IPS-15b (cell line): Measurements from ENCODE around the gene LHX1.

Experiments
- H3K27me3 ChIP-seq: one replicate; pipeline ENCODE4 v1.6.1; 2013; ENCODE audit warnings: low read length; ENCODE audit not compliant: control insufficient read depth, insufficient read depth
- H3K36me3 ChIP-seq: one replicate; pipeline ENCODE4 v1.6.1; 2013; ENCODE audit warnings: low read length; ENCODE audit not compliant: control insufficient read depth, insufficient read depth
- H3K4me1 ChIP-seq: one replicate; pipeline ENCODE4 v1.6.1; 2013; ENCODE audit warnings: mild to moderate bottlenecking, low read length; ENCODE audit not compliant: control insufficient read depth, insufficient read depth
- H3K4me3 ChIP-seq: one replicate; pipeline ENCODE4 v1.5.1; 2013; ENCODE audit warnings: low read depth, low read length
- H3K9ac ChIP-seq: one replicate; pipeline ENCODE4 v1.6.1; 2013; ENCODE audit warnings: low read depth, mild to moderate bottlenecking, low read length
- H3K9me3 ChIP-seq: one replicate; pipeline ENCODE4 v1.6.1; 2013; ENCODE audit warnings: mild to moderate bottlenecking, low read length; ENCODE audit not compliant: control insufficient read depth, insufficient read depth

Gene LHX1

DNA sequence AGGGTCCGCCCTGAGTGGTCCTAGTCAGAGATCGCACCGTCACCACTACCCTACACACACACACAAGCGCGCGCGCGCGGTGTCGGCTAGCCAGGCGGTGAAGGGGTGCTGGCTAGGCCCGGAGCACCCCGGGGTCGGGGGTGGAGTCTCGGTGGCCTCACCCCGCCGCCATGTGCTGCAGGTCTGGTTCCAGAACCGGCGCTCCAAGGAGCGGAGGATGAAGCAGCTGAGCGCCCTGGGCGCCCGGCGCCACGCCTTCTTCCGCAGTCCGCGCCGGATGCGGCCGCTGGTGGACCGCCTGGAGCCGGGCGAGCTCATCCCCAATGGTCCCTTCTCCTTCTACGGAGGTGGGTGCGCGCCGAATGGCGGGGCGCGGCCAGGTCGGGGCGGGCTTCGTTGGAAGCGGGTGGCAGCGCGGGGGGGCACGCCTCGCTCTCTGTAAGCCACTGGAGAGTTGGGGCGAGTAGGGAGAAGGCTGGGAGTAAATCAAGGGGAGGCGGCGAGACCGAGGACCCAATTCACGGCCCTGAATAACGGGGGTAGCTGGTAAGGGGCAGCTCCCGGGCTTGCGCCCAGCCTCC is 4.8 kb downstream of the LHX1 start:
- peaks cover 100% of the 10 kb centered on the region for H3K27me3 ChIP-seq
- H3K4me3 ChIP-seq, result peak overlapping the region; percentile 47
- H3K4me1 ChIP-seq, result peaks cover 21% of the 10 kb centered on the region
- H3K9ac ChIP-seq, result no peak overlapping the region
- H3K36me3 ChIP-seq, result no peaks in the 10 kb centered on the region
- H3K9me3 ChIP-seq, result no peaks in the 10 kb centered on the region

DNA sequence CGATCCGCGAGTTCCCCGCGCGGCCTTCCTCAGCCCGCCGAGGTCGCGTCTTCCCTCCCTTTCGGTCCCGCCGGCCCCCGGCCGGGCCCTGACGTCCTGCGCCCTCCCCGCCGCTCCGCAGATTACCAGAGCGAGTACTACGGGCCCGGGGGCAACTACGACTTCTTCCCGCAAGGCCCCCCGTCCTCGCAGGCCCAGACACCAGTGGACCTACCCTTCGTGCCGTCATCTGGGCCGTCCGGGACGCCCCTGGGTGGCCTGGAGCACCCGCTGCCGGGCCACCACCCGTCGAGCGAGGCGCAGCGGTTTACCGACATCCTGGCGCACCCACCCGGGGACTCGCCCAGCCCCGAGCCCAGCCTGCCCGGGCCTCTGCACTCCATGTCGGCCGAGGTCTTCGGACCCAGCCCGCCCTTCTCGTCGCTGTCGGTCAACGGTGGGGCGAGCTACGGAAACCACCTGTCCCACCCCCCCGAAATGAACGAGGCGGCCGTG is 5.4 kb downstream of the LHX1 start:
- Histone ChIP-seq H3K9me3 (no peaks in the 10 kb centered on the region), H3K4me1 (peaks cover 22% of the 10 kb centered on the region), H3K27me3 (peaks cover 100% of the 10 kb centered on the region), H3K36me3 (no peaks in the 10 kb centered on the region), H3K9ac (no peak overlapping the region), H3K4me3 (peak overlapping the region; percentile 47)

DNA sequence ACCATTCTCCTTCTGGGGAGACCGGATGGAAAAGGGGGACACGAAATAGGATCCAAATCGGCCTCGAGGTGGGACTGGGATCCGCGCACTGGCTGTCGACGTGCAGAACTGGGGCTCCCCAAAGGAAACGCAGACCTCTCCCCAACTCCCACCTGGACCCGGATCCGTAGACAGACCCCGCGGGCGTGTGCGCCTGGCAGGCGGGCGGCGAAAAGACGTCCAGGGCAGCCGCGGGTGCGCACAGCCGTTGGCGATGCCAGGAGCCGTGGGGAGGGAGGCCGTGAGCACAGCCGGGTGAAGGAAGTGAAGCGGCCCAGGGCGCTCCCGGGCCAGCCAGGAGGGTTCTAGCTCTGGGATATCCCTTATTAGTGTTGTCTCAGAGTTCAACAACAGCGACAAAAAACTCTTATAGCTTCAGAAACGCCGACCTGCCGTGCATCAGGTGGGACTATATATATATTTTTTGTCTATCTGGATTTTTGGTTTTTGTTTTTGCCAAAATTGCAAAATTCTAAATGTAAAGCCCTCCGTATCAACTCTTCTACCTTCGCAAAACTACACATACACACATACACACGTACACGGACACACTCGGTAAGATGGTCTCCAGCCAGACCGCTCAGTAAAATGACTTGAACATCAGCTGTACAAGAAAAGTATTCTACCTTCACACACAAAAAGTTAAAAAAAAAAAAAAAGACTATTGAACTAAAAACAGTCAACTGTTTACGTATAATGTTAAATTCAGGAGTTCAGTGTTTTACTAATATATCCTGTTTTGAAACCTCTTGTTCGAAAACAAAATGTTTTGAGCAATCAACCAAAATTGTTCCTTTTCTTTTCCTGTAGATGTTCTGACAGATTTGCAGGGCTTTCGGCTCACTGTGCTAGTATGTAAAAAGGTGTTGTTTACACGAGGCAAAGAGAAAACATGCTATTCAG is 6.2 kb downstream of the LHX1 start:
- peaks cover 100% of the 10 kb centered on the region for H3K27me3 ChIP-seq
- H3K9ac ChIP-seq, result no peak overlapping the region
- peak overlapping the region; percentile 46 for H3K4me3 ChIP-seq
- H3K4me1 ChIP-seq, result peaks cover 19% of the 10 kb centered on the region
- no peaks in the 10 kb centered on the region for H3K9me3 ChIP-seq
- no peaks in the 10 kb centered on the region for H3K36me3 ChIP-seq

DNA sequence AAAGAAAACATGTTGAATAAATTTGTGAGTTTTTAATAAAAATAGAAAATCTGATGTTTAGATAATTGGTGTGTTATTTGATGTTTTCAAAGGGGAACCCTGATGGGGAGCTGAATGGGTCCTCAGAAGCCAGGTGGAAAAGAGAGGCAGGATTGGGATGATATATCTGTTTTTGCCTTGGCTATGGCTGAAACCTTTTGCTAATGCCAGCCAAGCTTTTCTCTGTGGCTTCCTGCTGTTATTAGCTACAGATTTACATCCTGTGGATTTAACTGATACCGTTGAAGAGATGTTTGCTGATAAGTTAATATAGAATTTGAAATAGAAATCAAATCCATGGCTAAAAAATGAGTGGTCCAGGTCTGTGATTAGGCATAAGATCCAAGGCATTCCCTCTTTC is 7.3 kb downstream of the LHX1 start:
- H3K4me3 ChIP-seq, result no peak overlapping the region
- H3K9me3 ChIP-seq, result no peaks in the 10 kb centered on the region
- H3K9ac ChIP-seq, result no peak overlapping the region
- H3K27me3 ChIP-seq, result peaks cover 90% of the 10 kb centered on the region
- H3K4me1 ChIP-seq, result peaks cover 19% of the 10 kb centered on the region
- no peaks in the 10 kb centered on the region for H3K36me3 ChIP-seq

DNA sequence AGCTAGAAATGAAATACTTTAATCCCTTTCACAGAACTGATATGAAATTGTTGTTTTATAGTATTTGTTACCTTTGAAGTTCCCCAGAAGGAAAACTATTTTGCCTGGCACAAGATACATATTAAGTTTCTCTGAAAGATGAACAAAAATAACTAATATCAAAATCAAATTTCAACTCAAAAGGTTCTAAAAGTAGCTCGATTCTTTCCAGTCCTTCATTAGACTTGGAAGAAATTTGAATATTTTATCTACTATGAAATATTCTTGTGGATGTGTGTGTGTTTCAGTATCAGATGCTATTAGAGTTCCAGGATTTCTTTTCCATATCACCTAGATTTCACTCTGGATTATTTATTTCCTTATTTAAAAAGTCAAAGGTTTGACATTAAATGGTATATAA is 7.9 kb downstream of the LHX1 start:
- peaks cover 19% of the 10 kb centered on the region for H3K4me1 ChIP-seq
- H3K9me3 ChIP-seq, result no peaks in the 10 kb centered on the region
- H3K4me3 ChIP-seq, result no peak overlapping the region
- H3K9ac ChIP-seq, result no peak overlapping the region
- peaks cover 90% of the 10 kb centered on the region for H3K27me3 ChIP-seq
- H3K36me3 ChIP-seq, result no peaks in the 10 kb centered on the region

DNA sequence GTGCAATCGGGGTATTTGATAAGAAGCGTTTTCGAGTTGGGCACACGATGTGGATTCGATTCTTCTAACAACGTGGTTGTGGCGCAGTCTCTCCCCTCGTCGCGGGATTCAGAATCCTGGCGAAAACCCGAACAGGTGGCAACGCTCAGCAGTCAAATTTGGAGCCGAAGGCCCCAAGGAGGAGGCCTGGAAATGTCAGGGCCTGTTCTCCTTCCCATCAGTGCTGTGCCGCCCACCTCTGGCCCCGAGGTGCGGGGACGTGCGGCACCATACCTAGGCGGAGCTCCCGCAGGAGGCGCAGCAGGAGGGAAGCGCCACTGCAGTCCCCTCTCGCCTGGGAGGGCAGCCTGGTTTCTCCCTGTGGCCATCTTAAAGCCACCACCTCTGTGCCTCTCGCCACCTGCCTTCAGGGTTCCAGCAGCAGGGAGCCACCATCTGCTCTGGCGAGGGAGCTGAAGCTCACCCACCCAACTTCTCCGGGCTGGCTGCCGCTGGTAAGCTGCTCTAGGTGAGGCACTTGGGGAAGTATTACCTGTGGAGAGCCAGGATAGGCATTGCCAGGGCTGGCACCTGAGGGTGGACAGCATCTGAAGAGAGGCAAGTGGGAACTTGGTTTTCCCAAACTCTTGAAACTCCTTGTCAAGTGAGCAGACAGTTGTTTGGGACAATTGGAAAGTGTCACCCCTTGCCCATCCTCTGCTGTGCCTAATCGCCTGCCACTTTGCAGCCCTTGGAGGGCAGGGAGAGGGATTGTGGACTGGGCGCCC is 8.9 kb downstream of the LHX1 start:
- Histone ChIP-seq H3K4me3 (peak overlapping the region; percentile 6), H3K9me3 (no peaks in the 10 kb centered on the region), H3K36me3 (no peaks in the 10 kb centered on the region), H3K9ac (no peak overlapping the region), H3K27me3 (peaks cover 80% of the 10 kb centered on the region), H3K4me1 (peaks cover 17% of the 10 kb centered on the region)

DNA sequence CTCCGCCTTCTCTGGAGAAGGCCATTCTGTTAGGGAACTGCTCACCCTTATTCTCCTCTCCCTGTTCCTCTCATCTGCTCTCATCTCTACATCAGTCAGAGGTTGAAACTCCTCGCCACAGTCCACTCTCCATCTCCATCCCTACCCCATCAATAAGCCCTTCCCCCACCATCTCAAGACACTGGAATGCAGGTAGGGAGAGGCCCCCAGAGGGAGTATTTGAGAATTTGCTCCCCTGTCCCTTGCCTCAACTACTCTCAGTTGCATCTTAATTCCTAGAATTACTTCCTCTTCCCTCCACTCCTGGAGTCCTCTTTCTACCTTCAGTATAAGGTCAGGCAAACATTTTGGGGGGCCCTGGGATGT is 9.4 kb downstream of the LHX1 start:
- H3K27me3 ChIP-seq, result peaks cover 74% of the 10 kb centered on the region
- no peaks in the 10 kb centered on the region for H3K36me3 ChIP-seq
- no peaks in the 10 kb centered on the region for H3K9me3 ChIP-seq
- H3K9ac ChIP-seq, result no peak overlapping the region
- peak overlapping the region; percentile 6 for H3K4me3 ChIP-seq
- H3K4me1 ChIP-seq, result peaks cover 14% of the 10 kb centered on the region

DNA sequence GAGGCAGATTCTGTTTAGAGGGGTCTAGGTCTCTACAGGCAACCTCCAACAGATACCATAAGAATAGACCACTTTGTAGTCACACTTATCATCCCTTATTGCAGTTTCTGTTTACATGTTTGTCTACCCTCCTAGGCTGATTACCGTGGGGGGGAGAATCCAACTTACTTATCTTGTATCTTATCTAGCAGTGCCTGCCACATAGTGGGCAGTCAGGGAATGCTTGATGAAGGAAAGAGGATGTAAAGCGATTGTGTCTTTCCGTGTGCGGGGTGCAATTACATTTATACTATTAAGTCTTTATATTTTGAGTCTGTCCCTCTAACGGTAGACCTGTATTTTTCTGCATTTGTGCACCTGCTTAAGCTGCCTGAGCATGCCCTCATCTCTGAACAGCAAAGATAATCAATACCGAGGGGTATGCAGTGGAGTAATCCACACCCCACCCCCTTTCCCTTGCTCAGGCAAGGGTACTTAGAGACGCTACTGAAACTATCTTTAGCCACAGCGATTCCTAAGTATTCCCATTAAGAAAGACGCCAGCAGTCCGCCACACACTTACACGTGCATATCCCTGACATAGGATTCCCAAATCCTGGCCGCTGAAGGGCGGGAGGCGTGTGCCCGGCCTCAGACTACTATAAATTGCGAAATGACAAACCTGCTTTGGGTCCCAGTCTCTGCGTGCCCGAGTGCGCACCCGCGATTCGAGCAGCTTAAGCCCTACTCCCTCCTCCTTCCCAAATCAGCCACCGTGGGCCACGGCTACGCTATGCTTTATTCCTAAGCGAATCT is 10.8 kb downstream of the LHX1 start:
- Histone ChIP-seq H3K36me3 (peaks cover 5% of the 10 kb centered on the region), H3K9ac (no peak overlapping the region), H3K27me3 (peaks cover 60% of the 10 kb centered on the region), H3K4me1 (peaks cover 14% of the 10 kb centered on the region), H3K4me3 (peak overlapping the region; percentile 89), H3K9me3 (no peaks in the 10 kb centered on the region)

GRCh38 chr17:36948717-36949460 is 11.6 kb downstream of the LHX1 start, which contains the start of gene AATF:
TSS of gene AATF (plus strand) at chr17:36948954. CDS start at chr17:36949126, 172 bp downstream.
- Histone ChIP-seq H3K4me1 (peaks cover 14% of the 10 kb centered on the region), H3K4me3 (peak within 1 kb of the TSS; percentile 89), H3K36me3 (peaks cover 5% of the 10 kb centered on the region), H3K9ac (peak within 1 kb of the TSS; percentile 77), H3K9me3 (no peaks in the 10 kb centered on the region), H3K27me3 (peaks cover 53% of the 10 kb centered on the region)

DNA sequence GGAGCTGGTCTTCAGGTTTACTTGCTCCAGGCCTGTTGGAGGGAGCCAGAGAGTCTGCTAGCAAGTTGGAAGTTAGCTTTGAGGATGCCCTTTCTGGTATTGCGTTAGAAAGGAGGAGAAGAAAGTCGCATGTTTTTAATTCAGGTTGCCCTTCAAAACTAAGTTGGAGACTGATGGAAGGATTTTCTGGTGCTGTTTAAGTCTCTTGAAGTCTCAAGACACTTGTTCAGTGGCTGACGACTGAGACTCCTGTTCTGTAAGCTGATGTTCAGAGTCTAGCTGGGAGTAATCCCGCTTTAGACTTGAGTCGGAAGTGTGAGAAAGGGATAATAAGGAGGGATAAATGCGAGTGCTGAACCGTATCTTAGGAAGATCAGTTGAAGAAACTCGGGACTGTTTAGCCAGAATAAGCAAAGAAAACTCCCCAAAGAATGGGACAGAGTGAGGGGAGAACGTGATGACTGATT is 12.2 kb downstream of the LHX1 start:
- Histone ChIP-seq H3K4me3 (peak overlapping the region; percentile 89), H3K9me3 (no peaks in the 10 kb centered on the region), H3K4me1 (peaks cover 14% of the 10 kb centered on the region), H3K36me3 (peaks cover 7% of the 10 kb centered on the region), H3K9ac (peak overlapping the region; percentile 77), H3K27me3 (peaks cover 47% of the 10 kb centered on the region)
